Stimulated activated naive CD8-positive, alpha-beta T cell treated with anti-CD3 and anti-CD28 coated beads, Interleukin-15, Interleukin-2, amounts not matched to agents 100 ng/mL and 50 ng/mL, for 24 hours (primary cell): ENCODE data around the gene CACYBP.
"Not testable (repeated sequence)": the region's sequence is repeated elsewhere in the genome, so short reads cannot be mapped to it uniquely, and the experiment has no call there.

ENCODE experiments used
- H3K27ac Mint-ChIP-seq: one replicate; pipeline ENCODE4 v1.8.0; 2021; ENCODE audit warnings: mild to moderate bottlenecking, mixed read lengths
- H3K27me3 Mint-ChIP-seq: one replicate; pipeline ENCODE4 v1.8.0; 2021; ENCODE audit warnings: mixed read lengths
- H3K36me3 Mint-ChIP-seq: one replicate; pipeline ENCODE4 v1.8.0; 2021; ENCODE audit warnings: low read depth, mixed read lengths
- H3K4me1 Mint-ChIP-seq: one replicate; pipeline ENCODE4 v1.8.0; 2021; ENCODE audit warnings: low read depth, mixed read lengths
- H3K4me3 Mint-ChIP-seq: one replicate; pipeline ENCODE4 v1.8.0; 2021; ENCODE audit warnings: mild to moderate bottlenecking, mixed read lengths
- H3K9me3 Mint-ChIP-seq: one replicate; pipeline ENCODE4 v1.8.0; 2021; ENCODE audit warnings: mixed read lengths

CACYBP gene

GRCh38 chr1:175015243-175015642 lies 15.5 kb downstream of the CACYBP start:
- H3K4me3 Mint-ChIP-seq: no peak overlapping the region
- peaks cover 62% of the 10 kb centered on the region for H3K36me3 Mint-ChIP-seq
- H3K27ac Mint-ChIP-seq: peak overlapping the region; percentile 34
- H3K27me3 Mint-ChIP-seq: no peaks in the 10 kb centered on the region
- peaks cover 4% of the 10 kb centered on the region for H3K4me1 Mint-ChIP-seq
- no peaks in the 10 kb centered on the region for H3K9me3 Mint-ChIP-seq

- Mint-ChIP-seq H3K27ac (no peak overlapping the region), H3K36me3 (peaks cover 48% of the 10 kb centered on the region), H3K4me3 (no peak overlapping the region), H3K27me3 (no peaks in the 10 kb centered on the region), H3K9me3 (no peaks in the 10 kb centered on the region), H3K4me1 (peaks cover 28% of the 10 kb centered on the region)
Observed at GRCh38 chr1:175019524-175019923, 19.8 kb downstream of the CACYBP start.

GRCh38 chr1:175023043-175023921 lies 23.5 kb downstream of the CACYBP start, which contains the start of gene MRPS14:
MRPS14 (minus strand) TSS chr1:175023425; CDS start chr1:175023408, 17 bp downstream.
- H3K36me3 Mint-ChIP-seq: peaks cover 23% of the 10 kb centered on the region
- peaks cover 24% of the 10 kb centered on the region for H3K4me1 Mint-ChIP-seq
- peak within 1 kb of the TSS; percentile 98 for H3K4me3 Mint-ChIP-seq
- no peaks in the 10 kb centered on the region for H3K27me3 Mint-ChIP-seq
- no peaks in the 10 kb centered on the region for H3K9me3 Mint-ChIP-seq
- peak within 1 kb of the TSS; percentile 95 for H3K27ac Mint-ChIP-seq

GRCh38 chr1:175023922-175024242 lies 24.1 kb downstream of the CACYBP start:
- Mint-ChIP-seq H3K4me1 (peaks cover 24% of the 10 kb centered on the region), H3K36me3 (peaks cover 23% of the 10 kb centered on the region), H3K27ac (peak overlapping the region; percentile 95), H3K4me3 (peak overlapping the region; percentile 98)
- not testable (repeated sequence) for H3K27me3 Mint-ChIP-seq, H3K9me3 Mint-ChIP-seq

- peaks cover 31% of the 10 kb centered on the region for H3K4me1 Mint-ChIP-seq
- H3K27ac Mint-ChIP-seq: no peak overlapping the region
- H3K36me3 Mint-ChIP-seq: peaks cover 23% of the 10 kb centered on the region
- no peaks in the 10 kb centered on the region for H3K9me3 Mint-ChIP-seq
- no peaks in the 10 kb centered on the region for H3K27me3 Mint-ChIP-seq
- H3K4me3 Mint-ChIP-seq: peak overlapping the region; percentile 17
Observed at GRCh38 chr1:175024773-175025172, 25.0 kb downstream of the CACYBP start.

- no peak overlapping the region for H3K4me3 Mint-ChIP-seq
- no peaks in the 10 kb centered on the region for H3K27me3 Mint-ChIP-seq
- H3K36me3 Mint-ChIP-seq: no peaks in the 10 kb centered on the region
- H3K27ac Mint-ChIP-seq: no peak overlapping the region
- H3K4me1 Mint-ChIP-seq: peaks cover 8% of the 10 kb centered on the region
- no peaks in the 10 kb centered on the region for H3K9me3 Mint-ChIP-seq
Observed at GRCh38 chr1:175033953-175034352, 34.2 kb downstream of the CACYBP start.

- no peak overlapping the region for H3K27ac Mint-ChIP-seq
- peaks cover 2% of the 10 kb centered on the region for H3K4me1 Mint-ChIP-seq
- no peaks in the 10 kb centered on the region for H3K27me3 Mint-ChIP-seq
- no peak overlapping the region for H3K4me3 Mint-ChIP-seq
- no peaks in the 10 kb centered on the region for H3K36me3 Mint-ChIP-seq
- H3K9me3 Mint-ChIP-seq: no peaks in the 10 kb centered on the region
Observed at GRCh38 chr1:175034775-175035174, 35.0 kb downstream of the CACYBP start.

GRCh38 chr1:175035865-175036264 lies 36.1 kb downstream of the CACYBP start:
- Mint-ChIP-seq H3K4me3 (no peak overlapping the region), H3K4me1 (no peaks in the 10 kb centered on the region), H3K27ac (no peak overlapping the region), H3K36me3 (no peaks in the 10 kb centered on the region), H3K9me3 (no peaks in the 10 kb centered on the region), H3K27me3 (no peaks in the 10 kb centered on the region)

- Mint-ChIP-seq H3K4me3 (no peak overlapping the region), H3K36me3 (no peaks in the 10 kb centered on the region), H3K27ac (no peak overlapping the region), H3K27me3 (no peaks in the 10 kb centered on the region), H3K9me3 (no peaks in the 10 kb centered on the region), H3K4me1 (no peaks in the 10 kb centered on the region)
Observed at GRCh38 chr1:175036476-175036875, 36.7 kb downstream of the CACYBP start.

GRCh38 chr1:175037416-175037815 lies 37.7 kb downstream of the CACYBP start:
- Mint-ChIP-seq H3K9me3 (no peaks in the 10 kb centered on the region), H3K27ac (no peak overlapping the region), H3K36me3 (no peaks in the 10 kb centered on the region)

GRCh38 chr1:175040324-175040879 lies 40.7 kb downstream of the CACYBP start:
- no peaks in the 10 kb centered on the region for H3K4me1 Mint-ChIP-seq
- H3K36me3 Mint-ChIP-seq: no peaks in the 10 kb centered on the region
- H3K9me3 Mint-ChIP-seq: no peaks in the 10 kb centered on the region
- no peak overlapping the region for H3K4me3 Mint-ChIP-seq
- peaks cover 7% of the 10 kb centered on the region for H3K27me3 Mint-ChIP-seq
- no peak overlapping the region for H3K27ac Mint-ChIP-seq

More at GRCh38 chr1:175037416-175037815, 37.7 kb downstream of the CACYBP start:
- H3K4me1 Mint-ChIP-seq: no peaks in the 10 kb centered on the region
- no peaks in the 10 kb centered on the region for H3K27me3 Mint-ChIP-seq
- no peak overlapping the region for H3K4me3 Mint-ChIP-seq

- H3K27ac Mint-ChIP-seq: no peak overlapping the region
- no peaks in the 10 kb centered on the region for H3K36me3 Mint-ChIP-seq
- no peaks in the 10 kb centered on the region for H3K9me3 Mint-ChIP-seq
- H3K4me1 Mint-ChIP-seq: no peaks in the 10 kb centered on the region
- H3K27me3 Mint-ChIP-seq: peaks cover 14% of the 10 kb centered on the region
- H3K4me3 Mint-ChIP-seq: no peak overlapping the region
Observed at GRCh38 chr1:175042650-175043049, 42.9 kb downstream of the CACYBP start.

GRCh38 chr1:175043824-175044223 lies 44.1 kb downstream of the CACYBP start:
- H3K4me3 Mint-ChIP-seq: no peak overlapping the region
- no peaks in the 10 kb centered on the region for H3K4me1 Mint-ChIP-seq
- H3K36me3 Mint-ChIP-seq: no peaks in the 10 kb centered on the region
- H3K27me3 Mint-ChIP-seq: peaks cover 25% of the 10 kb centered on the region
- no peak overlapping the region for H3K27ac Mint-ChIP-seq
- H3K9me3 Mint-ChIP-seq: no peaks in the 10 kb centered on the region

- not testable (repeated sequence) for H3K4me1 Mint-ChIP-seq, H3K36me3 Mint-ChIP-seq, H3K9me3 Mint-ChIP-seq, H3K27ac Mint-ChIP-seq, H3K4me3 Mint-ChIP-seq
- peaks cover 33% of the 10 kb centered on the region for H3K27me3 Mint-ChIP-seq
Observed at GRCh38 chr1:175044591-175044990, 44.8 kb downstream of the CACYBP start.

GRCh38 chr1:175045097-175045496 lies 45.4 kb downstream of the CACYBP start:
- peaks cover 36% of the 10 kb centered on the region for H3K27me3 Mint-ChIP-seq

More at GRCh38 chr1:175045097-175045496, 45.4 kb downstream of the CACYBP start:
- no peak overlapping the region for H3K27ac Mint-ChIP-seq
- H3K9me3 Mint-ChIP-seq: no peaks in the 10 kb centered on the region
- H3K4me3 Mint-ChIP-seq: no peak overlapping the region
- no peaks in the 10 kb centered on the region for H3K4me1 Mint-ChIP-seq
- H3K36me3 Mint-ChIP-seq: no peaks in the 10 kb centered on the region
